ENCODE measurements around the gene IDS.

IDS gene

DNA sequence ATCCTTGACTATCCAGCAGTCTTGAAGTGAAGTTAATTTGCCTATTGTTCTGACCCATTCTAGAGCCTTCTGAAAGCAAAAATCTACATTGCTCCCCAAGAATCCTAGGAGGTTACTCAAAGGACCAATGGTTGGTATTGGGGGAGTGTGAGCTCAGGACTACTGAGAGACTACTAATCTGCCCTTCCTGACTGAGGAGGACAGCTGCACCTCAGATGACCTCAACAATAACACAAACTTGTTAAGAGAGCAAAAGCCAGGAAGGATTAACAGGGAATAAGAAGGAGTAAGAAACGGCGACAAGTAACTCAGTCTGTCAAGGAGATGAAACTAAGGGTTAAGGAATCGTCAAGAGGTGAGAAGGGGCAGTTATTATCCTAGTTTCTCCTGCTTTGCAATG, 43.4 kb downstream of the IDS start:
- no peaks in the 10 kb centered on the region for H3K9me3 ChIP-seq (ENCODE audit: control insufficient read depth, insufficient read depth, low read depth, low read length)
- no peak overlapping the region for H3K4me3 ChIP-seq (ENCODE audit: low read depth, low read length)
- no peaks in the 10 kb centered on the region for H3K36me3 ChIP-seq (ENCODE audit: control insufficient read depth in 2 of 2, insufficient read depth in 1 of 2, low read length in 2 of 2)
- no peaks in the 10 kb centered on the region for H3K4me1 ChIP-seq (ENCODE audit: control insufficient read depth, insufficient read depth, low read length)
- TF ChIP-seq ZNF24 (tag by site-specific recombination; IDR thresholded peaks at IDR 0.05) (no peak), ZNF138 (tag by site-specific recombination; IDR thresholded peaks at IDR 0.05; ENCODE audit: borderline replicate concordance) (no peak), ZNF274 (IDR thresholded peaks at IDR 0.05; ENCODE audit: low read length) (no peak), ZNF274 (tag by site-specific recombination; IDR thresholded peaks at IDR 0.05; ENCODE audit: borderline replicate concordance) (no peak), ZNF174 (tag by site-specific recombination; IDR thresholded peaks at IDR 0.05) (no peak), ZNF670 (tag by site-specific recombination; IDR thresholded peaks at IDR 0.05; ENCODE audit: low read depth) (no peak), ZNF596 (tag by site-specific recombination; IDR thresholded peaks at IDR 0.05) (no peak), GFI1B (tag by site-specific recombination; IDR thresholded peaks at IDR 0.05) (no peak), ZNF324 (tag by site-specific recombination; IDR thresholded peaks at IDR 0.05) (no peak), ZBTB48 (tag by site-specific recombination; IDR thresholded peaks at IDR 0.05) (no peak), SCRT2 (tag by site-specific recombination; IDR thresholded peaks at IDR 0.05) (no peak), ZNF302 (tag by site-specific recombination; IDR thresholded peaks at IDR 0.05; ENCODE audit: low read depth) (no peak), ZNF585B (tag by site-specific recombination; IDR thresholded peaks at IDR 0.05) (no peak), ZNF121 (tag by site-specific recombination; IDR thresholded peaks at IDR 0.05) (no peak), OSR2 (tag by site-specific recombination; IDR thresholded peaks at IDR 0.05) (no peak)
- TF ChIP-seq, protein P1, sequence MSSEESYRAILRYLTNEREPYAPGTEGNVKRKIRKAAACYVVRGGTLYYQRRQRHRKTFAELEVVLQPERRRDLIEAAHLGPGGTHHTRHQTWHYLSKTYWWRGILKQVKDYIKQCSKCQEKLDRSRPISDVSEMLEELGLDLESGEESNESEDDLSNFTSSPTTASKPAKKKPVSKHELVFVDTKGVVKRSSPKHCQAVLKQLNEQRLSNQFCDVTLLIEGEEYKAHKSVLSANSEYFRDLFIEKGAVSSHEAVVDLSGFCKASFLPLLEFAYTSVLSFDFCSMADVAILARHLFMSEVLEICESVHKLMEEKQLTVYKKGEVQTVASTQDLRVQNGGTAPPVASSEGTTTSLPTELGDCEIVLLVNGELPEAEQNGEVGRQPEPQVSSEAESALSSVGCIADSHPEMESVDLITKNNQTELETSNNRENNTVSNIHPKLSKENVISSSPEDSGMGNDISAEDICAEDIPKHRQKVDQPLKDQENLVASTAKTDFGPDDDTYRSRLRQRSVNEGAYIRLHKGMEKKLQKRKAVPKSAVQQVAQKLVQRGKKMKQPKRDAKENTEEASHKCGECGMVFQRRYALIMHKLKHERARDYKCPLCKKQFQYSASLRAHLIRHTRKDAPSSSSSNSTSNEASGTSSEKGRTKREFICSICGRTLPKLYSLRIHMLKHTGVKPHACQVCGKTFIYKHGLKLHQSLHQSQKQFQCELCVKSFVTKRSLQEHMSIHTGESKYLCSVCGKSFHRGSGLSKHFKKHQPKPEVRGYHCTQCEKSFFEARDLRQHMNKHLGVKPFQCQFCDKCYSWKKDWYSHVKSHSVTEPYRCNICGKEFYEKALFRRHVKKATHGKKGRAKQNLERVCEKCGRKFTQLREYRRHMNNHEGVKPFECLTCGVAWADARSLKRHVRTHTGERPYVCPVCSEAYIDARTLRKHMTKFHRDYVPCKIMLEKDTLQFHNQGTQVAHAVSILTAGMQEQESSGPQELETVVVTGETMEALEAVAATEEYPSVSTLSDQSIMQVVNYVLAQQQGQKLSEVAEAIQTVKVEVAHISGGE (tag by site-specific recombination; conservative IDR thresholded peaks at IDR 0.05; ENCODE audit: low read depth): no peak
- TF ChIP-seq, protein P2, sequence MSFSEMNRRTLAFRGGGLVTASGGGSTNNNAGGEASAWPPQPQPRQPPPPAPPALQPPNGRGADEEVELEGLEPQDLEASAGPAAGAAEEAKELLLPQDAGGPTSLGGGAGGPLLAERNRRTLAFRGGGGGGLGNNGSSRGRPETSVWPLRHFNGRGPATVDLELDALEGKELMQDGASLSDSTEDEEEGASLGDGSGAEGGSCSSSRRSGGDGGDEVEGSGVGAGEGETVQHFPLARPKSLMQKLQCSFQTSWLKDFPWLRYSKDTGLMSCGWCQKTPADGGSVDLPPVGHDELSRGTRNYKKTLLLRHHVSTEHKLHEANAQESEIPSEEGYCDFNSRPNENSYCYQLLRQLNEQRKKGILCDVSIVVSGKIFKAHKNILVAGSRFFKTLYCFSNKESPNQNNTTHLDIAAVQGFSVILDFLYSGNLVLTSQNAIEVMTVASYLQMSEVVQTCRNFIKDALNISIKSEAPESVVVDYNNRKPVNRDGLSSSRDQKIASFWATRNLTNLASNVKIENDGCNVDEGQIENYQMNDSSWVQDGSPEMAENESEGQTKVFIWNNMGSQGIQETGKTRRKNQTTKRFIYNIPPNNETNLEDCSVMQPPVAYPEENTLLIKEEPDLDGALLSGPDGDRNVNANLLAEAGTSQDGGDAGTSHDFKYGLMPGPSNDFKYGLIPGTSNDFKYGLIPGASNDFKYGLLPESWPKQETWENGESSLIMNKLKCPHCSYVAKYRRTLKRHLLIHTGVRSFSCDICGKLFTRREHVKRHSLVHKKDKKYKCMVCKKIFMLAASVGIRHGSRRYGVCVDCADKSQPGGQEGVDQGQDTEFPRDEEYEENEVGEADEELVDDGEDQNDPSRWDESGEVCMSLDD (tag by site-specific recombination; IDR thresholded peaks at IDR 0.05): no peak
- TF ChIP-seq, protein P3, sequence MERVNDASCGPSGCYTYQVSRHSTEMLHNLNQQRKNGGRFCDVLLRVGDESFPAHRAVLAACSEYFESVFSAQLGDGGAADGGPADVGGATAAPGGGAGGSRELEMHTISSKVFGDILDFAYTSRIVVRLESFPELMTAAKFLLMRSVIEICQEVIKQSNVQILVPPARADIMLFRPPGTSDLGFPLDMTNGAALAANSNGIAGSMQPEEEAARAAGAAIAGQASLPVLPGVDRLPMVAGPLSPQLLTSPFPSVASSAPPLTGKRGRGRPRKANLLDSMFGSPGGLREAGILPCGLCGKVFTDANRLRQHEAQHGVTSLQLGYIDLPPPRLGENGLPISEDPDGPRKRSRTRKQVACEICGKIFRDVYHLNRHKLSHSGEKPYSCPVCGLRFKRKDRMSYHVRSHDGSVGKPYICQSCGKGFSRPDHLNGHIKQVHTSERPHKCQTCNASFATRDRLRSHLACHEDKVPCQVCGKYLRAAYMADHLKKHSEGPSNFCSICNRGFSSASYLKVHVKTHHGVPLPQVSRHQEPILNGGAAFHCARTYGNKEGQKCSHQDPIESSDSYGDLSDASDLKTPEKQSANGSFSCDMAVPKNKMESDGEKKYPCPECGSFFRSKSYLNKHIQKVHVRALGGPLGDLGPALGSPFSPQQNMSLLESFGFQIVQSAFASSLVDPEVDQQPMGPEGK (tag by site-specific recombination; IDR thresholded peaks at IDR 0.05): no peak
- TF ChIP-seq, protein P4, sequence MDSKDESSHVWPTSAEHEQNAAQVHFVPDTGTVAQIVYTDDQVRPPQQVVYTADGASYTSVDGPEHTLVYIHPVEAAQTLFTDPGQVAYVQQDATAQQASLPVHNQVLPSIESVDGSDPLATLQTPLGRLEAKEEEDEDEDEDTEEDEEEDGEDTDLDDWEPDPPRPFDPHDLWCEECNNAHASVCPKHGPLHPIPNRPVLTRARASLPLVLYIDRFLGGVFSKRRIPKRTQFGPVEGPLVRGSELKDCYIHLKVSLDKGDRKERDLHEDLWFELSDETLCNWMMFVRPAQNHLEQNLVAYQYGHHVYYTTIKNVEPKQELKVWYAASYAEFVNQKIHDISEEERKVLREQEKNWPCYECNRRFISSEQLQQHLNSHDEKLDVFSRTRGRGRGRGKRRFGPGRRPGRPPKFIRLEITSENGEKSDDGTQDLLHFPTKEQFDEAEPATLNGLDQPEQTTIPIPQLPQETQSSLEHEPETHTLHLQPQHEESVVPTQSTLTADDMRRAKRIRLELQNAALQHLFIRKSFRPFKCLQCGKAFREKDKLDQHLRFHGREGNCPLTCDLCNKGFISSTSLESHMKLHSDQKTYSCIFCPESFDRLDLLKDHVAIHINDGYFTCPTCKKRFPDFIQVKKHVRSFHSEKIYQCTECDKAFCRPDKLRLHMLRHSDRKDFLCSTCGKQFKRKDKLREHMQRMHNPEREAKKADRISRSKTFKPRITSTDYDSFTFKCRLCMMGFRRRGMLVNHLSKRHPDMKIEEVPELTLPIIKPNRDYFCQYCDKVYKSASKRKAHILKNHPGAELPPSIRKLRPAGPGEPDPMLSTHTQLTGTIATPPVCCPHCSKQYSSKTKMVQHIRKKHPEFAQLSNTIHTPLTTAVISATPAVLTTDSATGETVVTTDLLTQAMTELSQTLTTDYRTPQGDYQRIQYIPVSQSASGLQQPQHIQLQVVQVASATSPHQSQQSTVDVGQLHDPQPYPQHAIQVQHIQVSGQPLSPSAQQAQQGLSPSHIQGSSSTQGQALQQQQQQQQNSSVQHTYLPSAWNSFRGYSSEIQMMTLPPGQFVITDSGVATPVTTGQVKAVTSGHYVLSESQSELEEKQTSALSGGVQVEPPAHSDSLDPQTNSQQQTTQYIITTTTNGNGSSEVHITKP (tag by site-specific recombination; IDR thresholded peaks at IDR 0.05): no peak
- TF ChIP-seq, protein P5, sequence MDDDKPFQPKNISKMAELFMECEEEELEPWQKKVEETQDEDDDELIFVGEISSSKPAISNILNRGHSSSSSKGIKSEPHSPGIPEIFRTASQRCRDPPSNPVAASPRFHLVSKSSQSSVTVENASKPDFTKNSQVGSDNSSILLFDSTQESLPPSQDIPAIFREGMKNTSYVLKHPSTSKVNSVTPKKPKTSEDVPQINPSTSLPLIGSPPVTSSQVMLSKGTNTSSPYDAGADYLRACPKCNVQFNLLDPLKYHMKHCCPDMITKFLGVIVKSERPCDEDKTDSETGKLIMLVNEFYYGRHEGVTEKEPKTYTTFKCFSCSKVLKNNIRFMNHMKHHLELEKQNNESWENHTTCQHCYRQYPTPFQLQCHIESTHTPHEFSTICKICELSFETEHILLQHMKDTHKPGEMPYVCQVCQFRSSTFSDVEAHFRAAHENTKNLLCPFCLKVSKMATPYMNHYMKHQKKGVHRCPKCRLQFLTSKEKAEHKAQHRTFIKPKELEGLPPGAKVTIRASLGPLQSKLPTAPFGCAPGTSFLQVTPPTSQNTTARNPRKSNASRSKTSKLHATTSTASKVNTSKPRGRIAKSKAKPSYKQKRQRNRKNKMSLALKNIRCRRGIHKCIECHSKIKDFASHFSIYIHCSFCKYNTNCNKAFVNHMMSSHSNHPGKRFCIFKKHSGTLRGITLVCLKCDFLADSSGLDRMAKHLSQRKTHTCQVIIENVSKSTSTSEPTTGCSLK (tag by site-specific recombination; IDR thresholded peaks at IDR 0.05): no peak
- POLR2A ChIA-PET: no interaction called here
- H3K27ac ChIP-seq (ENCODE audit: extremely low read depth, low read depth, low read length): no peak overlapping the region
- CTCF ChIA-PET: interaction anchor here (1.4 kb wide), 1 partner anchor 9 kb away, joined by 6 read pairs; no protein-coding TSS in a partner anchor

Data from HEK293 (cell line).